Left kidney (tissue), 8 donors: ENCODE data around the gene ZNF142. TPM values are rescaled to one million over a fixed set of nuclear protein-coding genes. Genes with fewer than 3 reads are reported as not detected.

ENCODE experiments used
- DNase-seq: peaks from one replicate; pipeline ENCODE4 v3.0.0-alpha.2; 2013
- long read RNA-seq, 8 donors: transcript quantifications; one replicate each; lab custom pipeline, GENCODE V29; 2026
- polyA plus RNA-seq: library from polyadenylated mRNA; unstranded; fragments of 120-200 nt; gene quantifications from one replicate; pipeline ENCODE4 v1.2.1, GENCODE V29; 2013; ENCODE audit not compliant: insufficient read length

The ZNF142 gene
- polyA plus RNA-seq = 20.3 TPM
- long read RNA-seq, donor 1, partial matches to known transcripts = 19 of 20 reads
- long read RNA-seq, donor 1, other reads (novel, unspliced or antisense) = 0 of 20 reads
- long read RNA-seq, donor 2, partial matches to known transcripts = 0 of 1 reads
- long read RNA-seq, donor 2, other reads (novel, unspliced or antisense) = 0 of 1 reads
- long read RNA-seq, donor 3, partial matches to known transcripts = 0 of 1 reads
- long read RNA-seq, donor 3, other reads (novel, unspliced or antisense) = 0 of 1 reads
- long read RNA-seq, donor 4 = 0 reads
- long read RNA-seq, donor 5 = 0 reads
- long read RNA-seq, donor 6 = 0 reads
- long read RNA-seq, donor 7 = 0 reads
- long read RNA-seq, donor 8, partial matches to known transcripts = 5 of 5 reads
- long read RNA-seq, donor 8, other reads (novel, unspliced or antisense) = 0 of 5 reads

- peak; percentile 90 for DNase-seq
These were observed at the start of gene ZNF142, which contains the start of gene BCS1L for GRCh38 chr2:218659258-218659987. Gene ZNF142 (minus strand): TSS chr2:218659623. CDS start chr2:218656429, 3,194 bp downstream. Gene BCS1L (plus strand): TSS chr2:218659683. CDS start chr2:218660988, 1,305 bp downstream.

DNA sequence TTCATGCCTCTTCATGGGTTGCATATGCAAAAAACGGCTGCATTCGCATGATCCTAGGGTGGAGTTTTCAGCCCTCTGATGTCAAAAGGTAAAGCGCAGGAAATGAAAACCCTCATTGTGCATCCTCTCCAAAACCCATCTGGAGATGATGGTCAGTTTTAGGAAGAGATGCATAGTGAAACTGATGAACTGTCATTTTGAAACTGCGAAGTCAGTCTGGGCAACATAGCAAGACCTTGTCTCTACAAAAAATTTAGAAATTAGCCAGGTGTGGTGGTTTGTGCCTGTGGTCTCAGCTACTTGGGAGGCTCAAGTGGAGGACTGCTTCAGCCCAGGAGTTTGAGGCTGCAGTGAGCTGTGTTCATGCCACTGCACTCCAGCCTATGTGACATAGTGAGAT lies 48.7 kb upstream of the ZNF142 start:
- no peak for DNase-seq

- no peak for DNase-seq
These were observed 43.9 kb upstream of the ZNF142 start for GRCh38 chr2:218703341-218703740.

- DNase-seq = no peak
These were observed 42.4 kb upstream of the ZNF142 start for GRCh38 chr2:218701806-218702205.

DNA sequence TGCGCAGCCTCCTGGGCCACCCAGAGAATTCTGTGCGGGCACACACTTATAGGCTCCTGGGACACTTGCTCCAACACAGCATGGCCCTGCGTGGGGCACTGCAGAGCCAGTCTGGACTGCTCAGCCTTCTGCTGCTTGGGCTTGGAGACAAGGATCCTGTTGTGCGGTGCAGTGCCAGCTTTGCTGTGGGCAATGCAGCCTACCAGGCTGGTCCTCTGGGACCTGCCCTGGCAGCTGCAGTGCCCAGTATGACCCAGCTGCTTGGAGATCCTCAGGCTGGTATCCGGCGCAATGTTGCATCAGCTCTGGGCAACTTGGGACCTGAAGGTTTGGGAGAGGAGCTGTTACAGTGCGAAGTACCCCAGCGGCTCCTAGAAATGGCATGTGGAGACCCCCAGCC lies 39.5 kb upstream of the ZNF142 start:
- no peak for DNase-seq

- DNase-seq = no peak
These were observed 35.2 kb upstream of the ZNF142 start for GRCh38 chr2:218694405-218695145.

- no peak for DNase-seq
These were observed 31.8 kb upstream of the ZNF142 start for GRCh38 chr2:218691234-218691633.

DNA sequence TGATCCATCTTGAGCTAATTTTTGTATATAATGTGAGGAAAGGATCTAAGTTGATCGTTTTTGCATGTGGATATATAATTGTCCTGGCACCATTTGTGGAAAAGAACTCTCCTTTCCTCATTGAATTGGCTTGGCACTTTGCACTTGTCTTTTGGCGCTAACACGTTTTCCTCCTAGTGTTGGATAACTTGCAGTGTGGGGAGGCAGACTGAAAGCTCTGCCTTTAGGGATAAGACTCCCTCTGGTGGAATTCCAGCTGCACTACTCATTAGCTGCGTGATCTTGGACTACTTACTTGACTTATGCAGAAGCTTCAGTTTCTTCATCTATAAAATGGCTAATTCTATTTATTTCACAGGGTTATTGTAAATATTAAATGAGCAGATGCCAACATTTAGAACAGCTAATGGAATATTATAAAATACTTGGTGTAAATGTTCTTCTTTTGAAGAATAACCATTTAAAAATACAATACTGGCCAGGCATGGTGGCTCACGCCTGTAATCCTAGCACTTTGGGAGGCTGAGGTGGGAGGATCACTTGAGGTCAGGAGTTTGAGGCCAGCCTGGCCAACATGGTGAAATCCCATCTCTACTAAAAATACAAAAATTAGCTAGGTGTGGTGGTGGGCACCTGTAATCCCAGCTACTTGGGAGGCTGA lies 28.1 kb upstream of the ZNF142 start:
- peak; percentile 57 for DNase-seq

DNA sequence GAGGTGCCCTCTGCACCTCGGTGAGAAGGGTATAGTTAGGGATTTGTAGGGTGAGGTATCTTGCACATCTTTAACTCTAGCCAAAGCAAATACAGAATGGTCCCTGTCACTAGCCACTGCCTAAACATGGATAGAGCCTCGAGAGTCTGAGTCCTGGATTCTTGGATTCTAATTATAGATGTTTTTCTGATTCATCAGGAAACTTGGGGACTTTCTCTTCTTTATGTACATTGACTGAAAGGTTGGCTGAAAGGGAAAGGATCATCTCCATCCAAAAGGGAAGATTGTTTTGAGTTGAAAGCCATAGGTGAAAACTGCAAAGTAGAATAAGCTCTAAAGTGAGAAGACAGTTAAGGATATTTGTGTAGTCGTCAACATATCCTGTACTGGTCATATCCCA lies 20.6 kb upstream of the ZNF142 start:
- no peak for DNase-seq

GRCh38 chr2:218679119-218679518 lies 19.7 kb upstream of the ZNF142 start:
- no peak for DNase-seq

DNA sequence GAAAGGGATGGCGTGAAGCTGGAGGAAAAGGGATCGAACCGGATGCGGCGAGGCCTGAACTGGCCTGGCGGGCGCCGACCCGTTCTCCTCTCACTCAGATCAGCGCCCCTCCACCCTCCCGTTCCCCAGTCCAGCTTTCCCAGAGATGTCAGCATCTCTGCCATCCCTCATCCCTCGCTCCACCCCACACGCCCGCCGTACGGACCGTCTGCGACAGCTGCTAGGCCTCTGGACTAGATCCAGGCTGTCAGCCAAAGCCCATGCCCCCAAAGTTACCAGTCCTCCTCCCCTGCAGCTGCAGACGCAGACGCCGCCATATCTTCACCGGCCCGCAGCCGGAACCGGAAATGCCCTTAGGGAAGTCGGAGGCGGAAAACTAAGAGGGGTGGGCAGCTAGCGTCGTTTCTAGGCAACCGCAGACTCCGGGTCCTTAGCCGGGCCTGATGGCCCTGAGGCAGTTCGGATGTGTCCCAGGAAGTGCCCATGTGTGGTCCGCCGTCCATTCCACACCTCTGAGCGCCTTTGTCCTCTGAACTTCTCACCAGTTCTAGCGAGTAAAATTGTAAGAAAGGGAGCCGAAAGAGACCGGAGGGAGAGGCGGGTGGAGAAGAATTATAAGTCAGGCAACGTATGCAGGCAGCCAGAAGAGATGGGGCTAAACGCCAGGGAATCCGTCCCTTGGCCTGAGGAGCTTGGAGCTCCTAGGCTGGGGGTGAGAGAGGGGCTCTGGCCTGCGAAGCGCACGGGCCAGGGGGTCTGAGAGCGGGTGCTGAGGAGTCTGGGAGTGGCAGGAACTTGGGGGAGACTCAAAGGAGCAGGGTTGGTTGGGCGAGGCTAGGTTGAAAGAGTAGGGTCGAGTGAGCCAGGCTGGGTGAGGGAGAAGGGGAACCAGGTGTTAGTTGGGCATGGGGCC lies 12.5 kb upstream of the ZNF142 start, which contains the start of the genes RNF25 and STK36:
RNF25 (minus strand) TSS at position 349 of the 913 bp plus-strand sequence; CDS start at position 317, 32 bp downstream.
STK36 (plus strand) TSS at position 433 of the 913 bp plus-strand sequence. CDS start 744 bp downstream, outside the sequence.
- peak; percentile 87 for DNase-seq

DNA sequence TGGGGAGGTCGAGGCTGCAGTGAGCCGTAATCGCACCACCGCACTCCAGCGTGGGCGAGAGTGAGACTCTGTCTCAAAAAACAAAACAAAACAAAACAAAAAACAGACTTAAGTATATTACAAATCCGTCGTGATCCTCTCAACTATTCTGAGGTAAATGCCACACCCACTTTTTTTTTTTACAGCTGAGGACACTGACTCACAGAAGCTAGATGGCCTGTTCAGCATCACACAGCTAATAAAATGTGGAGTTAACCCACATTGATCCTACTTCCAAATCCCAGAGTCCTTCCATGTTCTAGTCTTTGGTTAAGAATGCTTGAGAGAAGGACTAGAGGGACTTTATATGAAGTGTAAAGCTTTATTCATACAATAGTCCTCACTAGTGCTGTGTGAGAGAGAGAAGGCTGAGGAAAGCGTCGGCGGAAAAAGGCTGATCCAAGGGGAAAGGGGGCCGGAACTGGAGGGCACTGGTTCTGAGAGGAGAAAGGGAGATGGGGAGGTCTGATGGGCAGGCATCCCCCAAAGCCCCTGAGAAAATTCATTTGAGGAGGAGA lies 11.8 kb upstream of the ZNF142 start:
- no peak for DNase-seq

DNA sequence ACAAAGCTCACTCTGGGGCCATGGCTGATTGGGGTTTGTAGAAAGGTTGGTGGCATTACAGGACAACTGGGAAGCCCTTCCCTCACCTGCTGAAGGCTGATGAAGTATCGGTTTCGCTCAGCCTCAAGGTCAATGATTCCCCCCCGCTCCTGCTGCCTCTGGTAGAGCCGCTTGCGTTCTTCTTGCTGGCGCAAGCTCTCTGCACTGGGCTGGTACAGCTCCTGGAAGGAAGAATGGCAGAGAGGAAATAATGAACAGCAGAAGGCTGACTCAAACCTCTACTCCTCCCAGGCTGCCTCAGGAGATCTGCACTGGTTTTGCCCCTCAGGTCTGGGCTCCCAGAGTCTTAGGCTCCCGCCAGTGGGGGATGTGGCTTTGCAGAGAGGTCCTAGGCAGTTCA lies 5.2 kb upstream of the ZNF142 start:
- DNase-seq = no peak

- no peak for DNase-seq
These were observed 4.5 kb upstream of the ZNF142 start for GRCh38 chr2:218663901-218664300.

DNA sequence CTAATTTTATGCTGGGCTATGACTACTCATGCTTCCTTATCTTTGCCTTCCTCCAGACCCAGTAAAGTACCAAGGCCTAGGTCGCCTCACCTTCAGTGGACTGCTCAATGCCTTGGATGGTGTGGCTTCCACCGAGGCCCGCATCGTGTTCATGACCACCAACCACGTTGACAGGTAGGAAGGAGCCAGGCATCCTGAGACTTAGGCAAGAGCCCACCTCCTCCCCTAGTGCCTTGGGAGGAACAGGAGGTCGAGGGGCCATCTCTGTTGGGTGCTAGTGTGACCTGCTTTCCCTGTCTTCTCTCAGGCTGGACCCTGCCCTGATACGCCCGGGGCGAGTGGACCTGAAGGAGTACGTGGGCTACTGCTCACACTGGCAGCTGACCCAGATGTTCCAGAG lies 3.4 kb upstream of the ZNF142 start:
- DNase-seq = no peak

DNA sequence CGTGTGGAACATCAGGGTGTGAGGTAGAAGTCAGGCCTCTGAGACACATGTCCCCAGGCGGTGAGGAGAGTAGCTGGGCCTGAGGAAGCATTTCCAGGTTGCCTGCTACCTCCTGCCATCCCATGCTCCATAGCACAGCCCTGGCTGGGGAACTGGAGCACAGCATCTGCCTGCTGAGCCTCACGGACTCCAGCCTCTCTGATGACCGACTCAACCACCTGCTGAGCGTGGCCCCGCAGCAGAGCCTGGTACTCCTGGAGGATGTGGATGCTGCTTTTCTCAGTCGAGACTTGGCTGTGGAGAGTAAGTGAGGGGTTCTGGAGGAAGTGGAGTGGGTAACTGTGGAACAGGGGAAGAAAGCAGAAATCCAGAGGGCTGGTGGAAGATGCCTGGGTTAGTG lies 3.0 kb upstream of the ZNF142 start:
- no peak for DNase-seq

DNA sequence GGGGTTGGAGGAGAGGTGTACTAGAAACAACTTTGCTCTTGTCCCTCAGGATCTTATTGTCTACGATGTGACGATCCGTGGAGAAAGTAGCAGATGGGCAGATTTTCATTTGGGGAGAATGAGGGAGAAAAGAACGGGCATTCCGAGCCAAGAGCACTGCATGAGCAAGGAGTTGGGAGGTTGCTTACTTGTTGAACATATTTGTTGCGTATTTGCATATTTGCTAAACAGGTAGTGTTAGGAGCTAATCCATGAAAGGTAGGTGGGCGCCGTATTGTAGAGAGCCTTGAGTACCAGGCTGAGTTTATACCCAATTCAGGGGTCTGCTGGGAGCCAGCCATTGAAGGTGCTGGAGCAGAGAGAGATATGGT lies 550 bp upstream of the ZNF142 start:
- DNase-seq = no peak

- peak; percentile 42 for DNase-seq
These were observed 659 bp downstream of the ZNF142 start for GRCh38 chr2:218658671-218659257.

DNA sequence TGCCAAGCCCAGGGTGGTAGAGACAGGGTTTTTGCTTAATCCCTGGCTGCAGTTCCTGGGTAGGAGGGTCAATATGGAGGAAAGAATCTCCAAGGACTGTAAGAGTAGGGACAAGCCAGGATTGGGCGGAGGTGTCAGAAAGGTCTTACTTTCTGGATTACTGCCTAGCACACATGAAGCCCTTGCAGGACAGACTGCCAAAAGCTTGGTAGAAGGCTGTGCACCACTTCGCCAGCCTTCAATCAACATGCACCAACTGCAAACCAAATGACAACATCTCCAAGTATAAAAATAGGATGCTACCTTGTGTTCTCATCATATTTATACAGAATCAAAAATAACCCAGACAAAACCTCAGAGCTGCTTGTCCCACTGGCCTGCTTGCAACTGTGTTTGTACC lies 3.7 kb downstream of the ZNF142 start:
- no peak for DNase-seq

- no peak for DNase-seq
These were observed 10.7 kb downstream of the ZNF142 start for GRCh38 chr2:218648787-218649100.
